Fibroblast of lung (primary cell): ENCODE results near the gene FZD2. TPM values are rescaled to one million over a fixed set of nuclear protein-coding genes. Genes with fewer than 3 reads are reported as not detected.
A peak's percentile ranks its signal among the peaks of the same experiment; 100 is the strongest.
"Not testable (repeated sequence)": the region's sequence is repeated elsewhere in the genome, so short reads cannot be mapped to it uniquely, and the experiment has no call there.

Experiments used
- DNase-seq, 2 donors: peaks; one replicate each; pipeline versions ENCODE4 v3.0.0 to v3.0.0-alpha.2; 2010; ENCODE audit warnings: low read depth in 2 of 2
- H2AFZ ChIP-seq: 2 replicates; pipeline ENCODE4 v1.5.1; 2012; ENCODE audit warnings: low read length, control low read depth, inconsistent platforms
- H3K27ac ChIP-seq: 2 replicates; pipeline ENCODE4 v1.5.1; 2011; ENCODE audit warnings: low read length, control low read depth; ENCODE audit not compliant: insufficient read depth
- H3K27me3 ChIP-seq: 2 replicates; pipeline ENCODE4 v1.5.1; 2011; ENCODE audit warnings: mild to moderate bottlenecking, low read length; ENCODE audit not compliant: control insufficient read depth, insufficient read depth
- H3K36me3 ChIP-seq: 2 replicates; pipeline ENCODE4 v1.5.1; 2011; ENCODE audit warnings: low read length; ENCODE audit not compliant: control insufficient read depth, insufficient read depth
- H3K4me1 ChIP-seq: 2 replicates; pipeline ENCODE4 v1.5.1; 2011; ENCODE audit warnings: low read length; ENCODE audit not compliant: control insufficient read depth, insufficient read depth; ENCODE audit errors: extremely low read depth
- H3K4me2 ChIP-seq: 2 replicates; pipeline ENCODE4 v1.5.1; 2011; ENCODE audit warnings: low read length, control low read depth; ENCODE audit not compliant: insufficient read depth; ENCODE audit errors: extremely low read depth
- H3K4me3 ChIP-seq, 4 experiments: fragments of 200-600 bp in 1 of 4; sonication (generic) in 1 of 4; replicated peaks in 1 of 4; 2 replicates each; pipeline ENCODE4 v1.5.1; 2011 to 2016; ENCODE audit warnings: low read length in 4 of 4, low read depth in 3 of 4, mild to moderate bottlenecking in 3 of 4, control low read depth in 2 of 4, inconsistent platforms in 1 of 4, mixed read lengths in 1 of 4; ENCODE audit not compliant: insufficient read depth in 1 of 4; ENCODE audit errors: control extremely low read depth in 1 of 4
- H3K79me2 ChIP-seq: 2 replicates; pipeline ENCODE4 v1.5.1; 2012; ENCODE audit warnings: mild to moderate bottlenecking, low read length, inconsistent platforms; ENCODE audit not compliant: control insufficient read depth, insufficient read depth
- H3K9ac ChIP-seq: 2 replicates; pipeline ENCODE4 v1.5.1; 2011; ENCODE audit warnings: mild to moderate bottlenecking, low read length, control low read depth; ENCODE audit not compliant: insufficient read depth
- H3K9me3 ChIP-seq: 2 replicates; pipeline ENCODE4 v1.5.1; 2012; ENCODE audit warnings: low read depth, low read length; ENCODE audit not compliant: control insufficient read depth, insufficient read depth
- H4K20me1 ChIP-seq: 2 replicates; pipeline ENCODE4 v1.5.1; 2011; ENCODE audit warnings: low read length; ENCODE audit not compliant: control insufficient read depth, insufficient read depth; ENCODE audit errors: extremely low read depth
- CTCF ChIP-seq, 2 donors: IDR thresholded peaks in 1 of 2; conservative IDR thresholded peaks in 1 of 2; 1 replicate in 1 of 2; 2 replicates in 1 of 2; pipeline ENCODE4 v1.5.1; 2011 to 2012; ENCODE audit warnings: low read length in 2 of 2, control low read depth in 1 of 2, inconsistent platforms in 1 of 2, low read depth in 1 of 2, mild to moderate bottlenecking in 1 of 2
- EZH2 ChIP-seq: IDR thresholded peaks from 2 replicates; pipeline ENCODE4 v1.5.1; 2012; ENCODE audit warnings: low read length, control low read depth, mild to moderate bottlenecking; ENCODE audit errors: missing control alignments
- polyA plus RNA-seq, 2 donors: library from polyadenylated mRNA; depleted of rRNA in 1 of 2; stranded (reverse) in 1 of 2; unstranded in 1 of 2; fragments of >200 nt; gene quantifications; 2 replicates each; pipeline ENCODE4 v1.2.1, GENCODE V29; 2011 to 2012; ENCODE audit warnings: missing spikeins in 1 of 2
- total RNA-seq: library from RNA; depleted of rRNA; stranded (reverse); fragments of >200 nt; gene quantifications from 2 replicates; pipeline ENCODE4 v1.2.1, GENCODE V29; 2014

Gene FZD2
- total and polyA plus RNA-seq, 2 donors (not counting 1 experiment from before 2014, with no cell fraction given): 20.3 to 23.2 TPM

GRCh38 chr17:44533533-44534246 lies 23.6 kb upstream of the FZD2 start:
- Histone ChIP-seq H3K4me2 (peak overlapping the region; percentile 71), H2AFZ (peak overlapping the region; percentile 91), H3K4me1 (peaks cover 14% of the 10 kb centered on the region), H3K27me3 (no peaks in the 10 kb centered on the region), H3K79me2 (no peaks in the 10 kb centered on the region), H3K36me3 (no peaks in the 10 kb centered on the region), H3K9ac (no peak overlapping the region), H3K4me3 (peak overlapping the region in 2 of 4 experiments; percentile 25 to 29), H3K9me3 (no peaks in the 10 kb centered on the region), H3K27ac (peak overlapping the region; percentile 59), H4K20me1 (no peaks in the 10 kb centered on the region)
- TF ChIP-seq EZH2 (no peak), CTCF (conservative IDR thresholded peaks at IDR 0.05 in 1 of 2, IDR thresholded peaks at IDR 0.05 in 1 of 2; ENCODE audit: low read depth in 1 of 2, low read length in 2 of 2) (peak; percentile 91 to 93)
- peak; percentile 82 to 93 for DNase-seq

GRCh38 chr17:44536090-44536953 lies 21.0 kb upstream of the FZD2 start:
- Histone ChIP-seq H3K36me3 (no peaks in the 10 kb centered on the region), H3K9me3 (no peaks in the 10 kb centered on the region), H3K4me2 (no peak overlapping the region), H3K9ac (no peak overlapping the region), H2AFZ (peak overlapping the region; percentile 62), H3K4me1 (peaks cover 15% of the 10 kb centered on the region), H3K79me2 (no peaks in the 10 kb centered on the region), H4K20me1 (no peaks in the 10 kb centered on the region), H3K27ac (no peak overlapping the region), H3K27me3 (no peaks in the 10 kb centered on the region), H3K4me3 (no peak overlapping the region)
- TF ChIP-seq EZH2 (no peak), CTCF (conservative IDR thresholded peaks at IDR 0.05 in 1 of 2, IDR thresholded peaks at IDR 0.05 in 1 of 2; ENCODE audit: low read depth in 1 of 2, low read length in 2 of 2) (no peak)
- peak; percentile 10 to 38 for DNase-seq

GRCh38 chr17:44537922-44538321 lies 19.4 kb upstream of the FZD2 start:
- H4K20me1 ChIP-seq, H3K27me3 ChIP-seq, H2AFZ ChIP-seq, H3K9me3 ChIP-seq, H3K79me2 ChIP-seq, H3K9ac ChIP-seq, H3K4me2 ChIP-seq, H3K27ac ChIP-seq, H3K4me3 ChIP-seq, H3K36me3 ChIP-seq, DNase-seq: not testable (repeated sequence)
- H3K4me1 ChIP-seq: peaks cover 24% of the 10 kb centered on the region
